HG03159 (cell line): ENCODE results near the gene NXN.
"Not testable (repeated sequence)": the region's sequence is repeated elsewhere in the genome, so short reads cannot be mapped to it uniquely, and the experiment has no call there.

Experiments used
- ATAC-seq: cut with Tn5 transposase; IDR thresholded peaks from one replicate; pipeline ENCODE4 v1.9.1; 2021; ENCODE audit warnings: mild to moderate bottlenecking, moderate library complexity; ENCODE audit not compliant: unreplicated experiment

NXN gene

GRCh38 chr17:867238-867637, 112.3 kb downstream of the NXN start:
- ATAC-seq = not testable (repeated sequence)

- no peak for ATAC-seq
Observed at GRCh38 chr17:866568-867103, 112.9 kb downstream of the NXN start.

GRCh38 chr17:864315-864714, 115.3 kb downstream of the NXN start:
- no peak for ATAC-seq

GRCh38 chr17:863880-864279, 115.7 kb downstream of the NXN start:
- no peak for ATAC-seq

- ATAC-seq = no peak
Observed at GRCh38 chr17:862582-862981, 117.0 kb downstream of the NXN start.

GRCh38 chr17:861364-861763, 118.2 kb downstream of the NXN start:
- no peak for ATAC-seq

GRCh38 chr17:860805-861204, 118.8 kb downstream of the NXN start:
- ATAC-seq = no peak

GRCh38 chr17:859824-860195, 119.8 kb downstream of the NXN start:
- ATAC-seq = no peak

GRCh38 chr17:859061-859823, 120.3 kb downstream of the NXN start:
- ATAC-seq = no peak

- no peak for ATAC-seq
Observed at GRCh38 chr17:856149-856548, 123.4 kb downstream of the NXN start.

- no peak for ATAC-seq
Observed at GRCh38 chr17:855569-855968, 124.0 kb downstream of the NXN start.

- not testable (repeated sequence) for ATAC-seq
Observed at GRCh38 chr17:852850-853249, 126.7 kb downstream of the NXN start.

GRCh38 chr17:852349-852748, 127.2 kb downstream of the NXN start:
- no peak for ATAC-seq

- ATAC-seq = no peak
Observed at GRCh38 chr17:851924-852323, 127.7 kb downstream of the NXN start.

GRCh38 chr17:850851-851763, 128.5 kb downstream of the NXN start:
- ATAC-seq = no peak

- no peak for ATAC-seq
Observed at GRCh38 chr17:850086-850850, 129.3 kb downstream of the NXN start.

- ATAC-seq = no peak
Observed at GRCh38 chr17:848402-848801, 131.2 kb downstream of the NXN start.

GRCh38 chr17:846901-847843, 132.4 kb downstream of the NXN start:
- ATAC-seq = no peak

GRCh38 chr17:841313-841712, 138.3 kb downstream of the NXN start:
- no peak for ATAC-seq

- ATAC-seq = no peak
Observed at GRCh38 chr17:838486-838885, 141.1 kb downstream of the NXN start.
